HG03045 (cell line): Measurements from ENCODE around the gene SERPINA3.
"Not testable (repeated sequence)": the region's sequence is repeated elsewhere in the genome, so short reads cannot be mapped to it uniquely, and the experiment has no call there.

Experiments used
- ATAC-seq: cut with Tn5 transposase; IDR thresholded peaks from one replicate; pipeline ENCODE4 v1.9.1; 2021; ENCODE audit warnings: mild to moderate bottlenecking, moderate library complexity; ENCODE audit not compliant: unreplicated experiment

SERPINA3 gene

DNA sequence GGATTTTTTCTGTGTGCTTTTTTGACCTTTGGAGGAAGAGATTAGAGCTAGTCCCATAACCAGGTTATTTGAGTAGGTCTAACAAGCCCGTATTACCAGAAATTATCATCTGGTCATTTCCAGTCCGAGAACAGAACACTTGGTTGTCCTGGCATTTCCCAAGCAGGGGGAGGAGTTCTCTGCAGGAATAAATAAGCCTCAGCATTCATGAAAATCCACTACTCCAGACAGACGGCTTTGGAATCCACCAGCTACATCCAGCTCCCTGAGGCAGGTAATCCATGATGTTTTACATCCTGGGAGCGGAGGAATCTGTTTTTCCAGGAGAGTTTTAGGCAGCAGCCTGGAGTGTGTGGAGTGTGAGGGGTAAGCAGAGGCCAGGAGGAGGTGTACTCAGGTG, at the start of gene SERPINA3:
SERPINA3 (plus strand) TSS at position 218 of the 400 bp plus-strand sequence. CDS start 2,051 bp downstream, outside the sequence.
- no peak for ATAC-seq

DNA sequence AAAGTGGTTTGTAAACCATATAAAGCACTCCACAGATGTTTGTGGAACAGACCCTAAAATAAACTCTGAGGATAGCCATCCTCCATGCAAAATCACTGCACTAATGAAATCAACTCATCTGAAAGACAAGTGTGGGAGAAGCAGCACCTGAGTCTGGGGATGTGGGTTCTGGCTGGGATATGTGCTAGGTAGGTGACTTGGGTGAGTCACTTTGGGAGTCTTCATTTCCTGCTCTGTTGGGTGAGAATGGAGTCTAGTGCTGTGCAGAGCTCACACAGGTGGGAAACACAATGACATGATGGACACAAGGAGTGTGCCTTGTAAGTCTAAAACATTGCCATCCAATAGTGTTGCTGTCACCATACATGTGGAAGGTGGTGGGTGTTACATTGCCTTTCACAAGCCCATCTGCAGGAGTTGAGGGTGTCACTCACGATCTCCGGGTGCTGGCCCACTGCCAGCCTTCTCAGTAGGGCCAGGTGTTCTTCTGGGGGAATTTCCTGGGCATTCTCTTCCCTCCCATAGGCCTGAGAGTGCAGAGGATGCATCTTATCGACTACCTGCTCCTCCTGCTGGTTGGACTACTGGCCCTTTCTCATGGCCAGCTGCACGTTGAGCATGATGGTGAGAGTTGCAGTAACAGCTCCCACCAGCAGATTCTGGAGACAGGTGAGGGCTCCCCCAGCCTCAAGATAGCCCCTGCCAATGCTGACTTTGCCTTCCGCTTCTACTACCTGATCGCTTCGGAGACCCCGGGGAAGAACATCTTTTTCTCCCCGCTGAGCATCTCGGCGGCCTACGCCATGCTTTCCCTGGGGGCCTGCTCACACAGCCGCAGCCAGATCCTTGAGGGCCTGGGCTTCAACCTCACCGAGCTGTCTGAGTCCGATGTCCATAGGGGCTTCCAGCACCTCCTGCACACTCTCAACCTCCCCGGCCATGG, 49.0 kb upstream of the SERPINA3 start:
- ATAC-seq: no peak

DNA sequence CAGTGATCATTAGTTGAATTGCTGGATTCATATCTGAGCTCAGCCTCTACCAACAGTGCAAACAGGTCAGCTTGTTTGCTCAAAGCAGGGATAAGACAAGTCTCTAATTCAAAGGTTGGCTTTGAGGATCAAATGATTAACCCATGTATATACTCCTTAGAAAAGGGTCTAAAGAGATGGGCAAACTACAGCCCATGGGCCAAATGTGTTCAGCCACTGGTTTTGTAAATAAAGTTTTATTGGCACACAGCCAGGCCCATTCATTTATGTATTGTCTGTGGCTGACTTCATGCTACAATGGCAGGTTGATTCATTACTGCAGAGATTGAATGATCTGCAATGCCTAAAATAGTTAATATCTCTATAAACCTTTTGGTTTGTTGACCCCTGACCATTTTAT, 47.8 kb upstream of the SERPINA3 start:
- no peak for ATAC-seq

DNA sequence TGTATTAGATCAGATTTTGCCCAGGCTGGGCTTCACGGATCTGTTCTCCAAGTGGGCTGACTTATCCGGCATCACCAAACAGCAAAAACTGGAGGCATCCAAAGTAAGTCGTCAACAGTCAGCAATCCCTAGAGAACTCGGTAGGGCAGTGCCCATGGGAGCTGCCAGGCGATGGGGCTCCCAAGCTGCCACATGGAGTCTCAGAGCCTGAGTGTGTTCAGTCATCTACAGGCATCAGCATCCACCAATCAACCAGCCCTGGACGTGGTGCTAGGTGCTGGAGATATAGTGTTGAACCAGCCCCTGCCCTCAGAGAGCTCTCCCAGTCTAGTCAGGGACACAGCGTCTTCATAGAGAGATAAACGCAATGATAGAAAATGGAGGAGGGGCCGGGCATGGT, 44.0 kb upstream of the SERPINA3 start:
- ATAC-seq: no peak

DNA sequence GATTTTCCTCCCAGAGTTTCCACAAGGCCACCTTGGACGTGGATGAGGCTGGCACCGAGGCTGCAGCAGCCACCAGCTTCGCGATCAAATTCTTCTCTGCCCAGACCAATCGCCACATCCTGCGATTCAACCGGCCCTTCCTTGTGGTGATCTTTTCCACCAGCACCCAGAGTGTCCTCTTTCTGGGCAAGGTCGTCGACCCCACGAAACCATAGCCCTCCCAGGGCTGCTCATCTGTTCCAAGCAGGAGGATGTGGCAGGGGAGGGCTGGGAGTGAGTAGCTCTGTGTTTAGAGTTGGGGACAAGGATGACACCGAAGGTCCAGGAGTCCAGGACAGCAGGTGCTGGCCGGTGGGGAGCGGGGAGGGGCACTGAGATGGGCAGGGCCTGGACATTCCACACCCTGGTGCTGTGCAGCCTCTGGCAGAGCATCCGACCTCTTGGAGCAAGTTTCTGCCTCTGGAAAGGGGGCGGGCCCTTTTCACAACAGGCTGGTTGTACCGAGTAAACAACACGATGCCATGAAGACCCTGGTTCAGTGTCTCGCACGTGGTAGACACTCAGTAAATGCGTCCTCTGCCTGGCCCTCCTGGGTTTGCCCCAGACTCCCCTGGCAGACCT, 42.7 kb upstream of the SERPINA3 start:
- ATAC-seq: no peak

DNA sequence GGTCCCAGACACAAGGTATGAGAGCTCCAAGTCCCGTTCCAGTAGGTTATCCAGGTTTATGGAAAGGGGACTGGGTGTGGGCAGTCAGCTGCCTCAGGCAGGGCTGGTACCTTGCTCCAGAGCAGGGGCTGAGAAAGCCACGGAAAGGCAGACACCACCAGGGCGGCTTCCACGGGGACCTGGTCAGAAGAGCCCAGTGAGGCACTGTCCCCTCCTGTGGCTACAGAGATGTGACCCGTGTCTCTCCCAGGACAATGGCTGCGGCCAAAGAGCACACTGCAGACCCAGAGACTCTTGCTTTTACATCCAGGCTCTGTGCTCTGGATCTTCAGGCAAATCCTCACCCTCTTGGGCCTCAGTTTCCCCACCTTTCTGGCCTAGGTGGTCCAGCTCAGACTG, 42.2 kb upstream of the SERPINA3 start:
- ATAC-seq: no peak

DNA sequence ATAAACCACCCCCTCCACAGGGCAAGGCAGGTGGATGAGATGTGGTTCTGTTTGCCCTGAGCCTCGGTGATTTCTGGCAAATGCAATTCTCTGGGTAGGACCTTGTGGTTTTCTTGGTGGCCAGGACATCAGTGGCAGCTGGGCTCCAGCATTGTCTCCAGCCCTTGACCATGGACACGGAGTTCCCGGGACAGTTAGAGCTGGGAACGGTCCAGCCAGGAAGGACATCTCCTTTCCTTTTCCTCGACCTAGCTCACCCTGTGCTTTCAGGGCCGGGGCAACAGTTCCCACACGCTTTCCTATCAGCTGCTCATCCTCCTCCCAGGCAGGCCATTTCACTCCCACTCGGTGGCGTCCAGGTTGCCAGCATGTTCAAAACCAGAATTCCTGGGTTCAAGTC, 41.8 kb upstream of the SERPINA3 start:
- ATAC-seq: no peak

DNA sequence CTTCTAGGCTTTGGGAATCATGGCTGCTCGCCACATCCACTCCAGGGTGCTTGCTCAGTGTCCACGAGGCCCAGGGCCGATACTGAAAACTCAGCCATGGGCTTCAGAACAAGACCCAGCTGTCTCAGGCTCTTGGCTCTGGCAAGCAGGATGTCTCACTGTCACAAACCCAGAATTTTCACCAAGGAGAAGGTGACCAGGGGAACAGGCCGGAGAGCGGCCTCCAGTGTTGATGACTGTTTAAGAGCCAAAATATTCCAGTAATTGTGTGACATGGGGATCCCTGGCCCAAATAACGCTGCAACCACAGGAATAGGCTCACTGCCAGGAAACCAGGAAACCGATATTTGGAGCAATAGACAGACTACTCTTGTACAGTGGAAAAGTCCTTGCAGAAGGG, 40.8 kb upstream of the SERPINA3 start:
- ATAC-seq: no peak

DNA sequence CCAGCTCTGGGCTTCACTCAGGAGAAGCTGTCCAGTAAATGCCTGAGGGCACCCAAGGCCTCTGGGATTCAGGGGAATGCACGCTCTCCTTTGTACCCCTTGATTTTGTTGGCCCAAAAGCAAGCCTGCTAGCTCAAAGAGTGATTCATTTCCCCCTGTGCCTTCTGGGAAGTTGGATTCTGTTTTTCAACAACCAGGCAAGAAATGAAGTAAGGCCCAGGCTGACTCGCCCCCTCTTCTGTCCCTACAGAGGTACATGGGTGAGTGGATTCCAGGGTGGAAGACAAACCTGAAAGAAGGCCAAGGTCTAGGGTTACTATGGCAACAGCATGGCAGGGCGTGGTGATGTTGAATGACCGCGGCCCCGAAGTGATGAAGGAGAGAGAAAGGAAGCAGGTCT, 40.2 kb upstream of the SERPINA3 start:
- ATAC-seq: no peak

DNA sequence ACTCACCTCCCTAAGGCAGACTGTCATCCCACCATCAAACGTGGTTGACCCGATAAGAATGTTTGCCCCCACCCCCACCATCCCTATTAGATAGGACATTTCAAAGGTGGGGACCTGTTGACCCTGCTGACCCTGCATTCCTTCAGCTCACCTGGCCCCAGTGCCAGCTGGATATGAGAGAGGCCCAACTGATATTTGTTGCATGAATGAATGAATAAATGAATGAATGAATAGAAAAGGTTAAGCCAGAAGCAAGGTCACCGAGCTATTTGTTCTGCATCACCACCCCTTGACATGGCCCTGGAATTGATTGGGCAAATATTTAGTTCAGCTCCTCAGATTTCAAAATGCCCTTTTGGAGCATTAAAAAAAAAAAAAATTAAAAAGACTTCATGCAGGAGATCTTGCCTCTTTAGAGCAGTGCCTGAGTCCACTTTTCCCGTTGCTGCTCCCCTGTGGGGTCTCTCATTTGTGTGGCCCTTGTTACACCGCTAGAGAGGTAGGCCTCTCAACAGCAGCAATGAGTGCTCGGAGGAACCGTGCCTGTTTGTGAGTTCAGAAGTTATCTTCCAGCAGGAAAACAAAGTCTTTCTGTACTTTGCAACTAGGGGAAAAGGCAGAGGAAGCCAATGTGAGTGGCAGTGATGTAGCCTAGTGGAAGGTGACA, 39.4 kb upstream of the SERPINA3 start:
- ATAC-seq: no peak

DNA sequence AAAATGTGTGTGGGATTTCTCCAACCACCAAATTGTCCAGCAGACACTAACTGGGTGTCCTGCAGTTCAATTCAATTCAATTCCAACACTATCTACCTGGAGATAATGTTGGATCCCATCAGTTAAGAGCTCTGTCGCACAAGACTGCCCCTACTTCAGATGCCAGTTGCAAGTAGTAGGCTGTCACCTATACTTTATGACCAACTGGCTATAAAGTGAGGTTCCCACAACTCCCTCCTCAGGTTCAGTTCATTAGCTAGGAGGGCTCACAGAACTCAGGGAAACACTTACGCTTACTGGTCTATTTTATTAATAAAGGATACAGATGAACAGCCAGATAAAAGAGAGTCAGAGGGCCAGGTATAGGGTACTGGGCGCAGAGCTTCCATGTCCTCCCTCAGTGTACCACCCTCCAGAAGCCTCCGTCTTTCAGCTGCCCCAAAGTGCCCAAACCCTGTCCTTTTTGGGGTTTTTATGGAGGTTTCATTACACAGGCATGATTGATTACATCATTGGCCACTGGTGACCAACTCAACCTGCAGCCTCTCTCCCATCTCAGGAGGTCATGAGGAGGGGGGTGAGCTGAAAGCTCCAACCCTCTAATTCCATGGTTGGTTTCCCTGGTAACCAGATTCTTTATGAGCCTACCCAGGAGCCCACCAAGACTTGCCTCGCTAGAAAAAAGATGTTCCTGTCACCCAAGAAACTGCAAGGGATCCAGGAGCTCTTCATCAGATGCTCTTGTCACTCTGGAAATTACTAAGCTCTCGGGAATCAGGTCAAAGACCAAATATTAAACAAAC, 38.5 kb upstream of the SERPINA3 start:
- ATAC-seq: no peak

DNA sequence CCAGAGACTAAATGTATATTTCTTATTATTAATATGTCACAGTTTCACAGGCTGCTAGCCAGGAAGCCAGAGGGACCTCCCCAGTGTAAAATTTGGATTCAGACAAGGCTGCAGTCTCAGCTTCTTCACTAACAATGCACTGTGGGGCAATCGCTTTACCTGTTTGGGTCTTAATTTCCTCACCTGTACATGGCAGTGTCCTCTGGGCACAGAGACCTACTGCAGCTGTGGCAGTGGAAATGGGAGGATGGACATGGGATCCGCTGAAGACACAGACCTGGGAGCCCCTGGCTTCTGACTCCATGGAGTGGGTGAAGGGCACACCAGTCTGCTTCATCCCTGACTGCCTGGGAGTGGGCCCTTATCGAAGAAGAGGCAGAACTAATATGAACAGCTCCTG, 37.9 kb upstream of the SERPINA3 start:
- ATAC-seq: no peak

DNA sequence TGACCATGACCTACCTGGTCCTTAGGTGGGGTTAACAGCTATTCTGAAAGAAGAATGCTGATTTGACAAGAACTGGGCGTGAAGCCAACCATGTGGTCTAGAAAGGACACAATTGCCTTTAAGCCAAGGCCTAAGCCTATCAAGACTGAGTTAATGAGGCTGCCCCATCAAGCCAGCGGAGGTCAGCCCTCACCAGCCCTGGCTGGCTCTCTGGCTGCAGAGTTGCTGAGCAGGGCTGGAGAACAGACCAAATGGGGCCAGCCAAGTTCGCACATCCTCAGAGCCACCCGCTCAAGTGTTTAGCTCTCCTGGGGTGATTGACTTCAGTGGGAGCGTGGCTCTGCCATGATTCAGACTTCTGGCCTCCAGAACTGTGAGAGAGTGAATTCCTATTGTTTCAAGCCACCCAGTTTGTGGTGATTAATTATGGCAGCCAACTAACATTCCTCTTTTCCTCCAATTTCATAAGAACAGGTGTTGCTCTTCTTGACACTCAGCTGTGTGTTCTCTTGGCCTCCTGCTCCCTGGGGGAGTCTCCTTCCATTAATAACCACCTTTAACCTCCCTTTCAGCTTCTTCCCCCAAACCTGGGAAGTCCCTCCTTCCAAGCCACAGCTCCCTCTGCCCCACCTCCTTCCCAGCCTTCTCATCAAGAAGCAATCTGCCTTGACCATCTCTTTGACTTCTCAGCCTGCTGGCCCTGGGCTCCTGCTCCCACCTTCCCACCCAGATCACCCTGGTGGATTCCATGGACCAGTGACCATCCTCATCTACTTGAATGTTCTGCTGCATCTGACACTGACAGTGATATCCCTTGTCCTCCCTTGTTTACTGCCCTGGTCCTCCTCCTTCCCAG, 36.2 kb upstream of the SERPINA3 start:
- no peak for ATAC-seq

DNA sequence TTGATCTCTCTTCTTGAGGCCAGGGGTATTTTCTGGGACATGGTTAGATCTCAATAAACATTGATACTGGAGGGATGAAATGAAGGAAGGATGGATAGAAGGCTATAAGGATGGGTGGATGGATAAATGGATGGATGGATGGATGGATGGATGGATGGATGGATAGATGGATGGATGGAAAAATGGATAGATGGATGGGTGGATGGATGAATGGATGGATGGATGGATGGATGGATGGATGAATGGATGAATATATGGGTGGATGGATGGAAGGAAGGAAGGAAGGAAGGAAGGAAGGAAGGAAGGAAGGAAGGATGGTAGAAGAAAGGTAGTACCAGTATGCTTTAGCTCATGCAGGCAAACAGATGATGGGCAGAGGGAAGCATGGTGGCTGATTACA, 34.7 kb upstream of the SERPINA3 start:
- ATAC-seq: not testable (repeated sequence)

DNA sequence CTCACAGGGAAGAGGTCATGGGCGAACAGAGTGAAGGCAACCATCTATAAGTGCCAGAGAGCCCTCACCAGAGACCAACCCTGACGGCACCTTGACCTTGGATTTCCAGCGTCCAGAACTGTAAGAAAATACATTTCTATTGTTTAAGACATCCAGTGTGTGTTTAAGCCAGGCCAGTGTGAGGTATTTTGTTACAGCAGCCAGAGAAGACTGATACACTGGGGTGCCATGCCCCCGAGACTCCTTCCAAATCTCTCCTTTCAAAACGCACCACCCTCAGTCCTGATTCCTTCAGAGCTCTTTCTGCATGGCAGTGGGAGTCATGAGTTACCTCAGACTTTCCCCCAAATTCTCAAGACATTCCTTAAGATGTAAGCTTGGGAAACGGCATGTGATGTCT, 33.5 kb upstream of the SERPINA3 start:
- no peak for ATAC-seq

DNA sequence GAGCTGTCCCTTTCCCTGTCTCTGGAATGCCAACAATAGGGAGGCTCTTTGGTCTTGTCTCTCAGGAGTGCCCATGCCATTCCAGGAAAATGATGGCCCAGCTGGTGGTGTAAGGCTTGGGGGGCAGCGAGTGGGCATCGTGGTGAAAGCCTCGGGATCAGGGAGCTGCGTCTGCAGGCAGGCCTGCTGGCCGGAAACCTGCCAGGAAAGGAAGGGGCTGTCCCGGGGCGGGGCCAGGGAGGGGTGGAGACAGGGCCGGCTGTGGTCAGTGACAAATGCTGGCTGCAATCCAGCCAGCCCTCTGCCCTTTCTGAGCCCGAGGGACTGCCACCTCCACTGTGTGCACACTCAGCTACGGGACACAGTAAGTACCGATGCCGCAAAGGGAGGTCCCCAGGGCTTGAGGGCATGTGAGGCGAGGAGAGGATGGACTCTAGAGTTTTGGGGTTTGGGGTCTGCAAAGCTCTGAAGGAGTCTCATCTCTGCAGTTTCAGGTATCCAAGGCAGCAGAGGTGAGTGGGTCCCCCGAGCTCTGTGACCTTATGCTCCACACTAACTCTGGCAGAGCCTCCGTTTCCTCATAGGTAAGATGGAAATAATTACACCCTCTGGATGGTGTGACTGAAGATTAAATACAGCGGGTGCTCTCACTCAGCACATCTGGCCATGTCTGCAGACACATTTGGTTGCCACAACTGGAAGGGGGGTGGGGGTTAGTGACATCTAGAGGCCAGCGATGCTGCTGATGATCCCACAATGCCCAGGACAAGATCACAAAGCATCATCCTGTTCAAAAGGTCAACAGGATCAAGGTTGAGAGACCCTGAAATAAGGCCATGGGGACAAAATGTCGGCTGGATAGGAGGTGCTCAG, 30.8 kb upstream of the SERPINA3 start, which contains the start of gene SERPINA5:
SERPINA5 (plus strand) TSS at position 300 of the 873 bp plus-strand sequence. CDS start 5,937 bp downstream, outside the sequence.
- no peak for ATAC-seq

DNA sequence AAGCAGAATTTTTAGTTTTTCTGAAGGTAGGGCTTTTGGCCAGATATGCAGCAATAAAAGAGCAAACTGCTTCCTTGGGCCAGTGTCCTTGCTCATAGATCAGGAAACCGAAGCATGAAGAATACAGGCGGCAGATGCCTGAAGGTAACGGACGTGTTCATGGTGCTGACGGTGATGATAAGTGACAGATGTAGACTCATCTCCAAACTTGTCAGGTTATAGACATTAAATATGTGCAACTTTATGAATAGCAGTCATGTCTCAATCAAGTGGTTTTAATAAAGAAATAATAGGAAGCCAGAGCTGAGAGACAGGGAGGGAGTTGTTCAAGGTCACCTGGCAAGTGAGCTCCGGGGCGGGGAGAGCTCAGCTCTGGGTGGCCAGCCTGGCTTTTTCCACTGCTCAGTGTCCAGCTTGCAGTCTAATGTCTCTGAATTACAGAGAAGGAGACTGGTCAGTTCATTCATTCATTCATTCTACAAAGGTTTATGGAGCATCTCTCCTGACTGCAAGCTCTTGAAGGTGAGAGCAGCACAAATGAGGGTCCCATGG, 29.9 kb upstream of the SERPINA3 start:
- no peak for ATAC-seq

DNA sequence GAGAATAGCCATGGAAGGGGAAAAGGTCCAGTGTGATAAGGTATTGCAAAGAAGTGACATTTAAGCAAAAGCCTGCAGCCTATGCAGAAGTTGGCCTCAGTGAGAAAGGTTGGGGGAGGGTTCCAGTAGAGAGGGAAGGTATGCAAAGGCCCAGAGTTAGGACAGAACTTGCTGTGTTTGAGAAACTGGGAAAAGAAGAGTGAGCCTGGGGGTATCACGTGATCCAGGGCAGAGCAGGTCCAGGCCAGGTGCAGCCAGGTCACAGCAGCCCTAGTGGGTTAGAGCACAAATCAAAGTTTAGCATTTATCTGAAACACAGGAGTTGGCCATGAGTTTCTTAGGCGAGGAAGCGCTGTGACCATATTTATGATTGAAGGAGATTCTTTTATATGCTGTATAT, 29.3 kb upstream of the SERPINA3 start:
- ATAC-seq: no peak

DNA sequence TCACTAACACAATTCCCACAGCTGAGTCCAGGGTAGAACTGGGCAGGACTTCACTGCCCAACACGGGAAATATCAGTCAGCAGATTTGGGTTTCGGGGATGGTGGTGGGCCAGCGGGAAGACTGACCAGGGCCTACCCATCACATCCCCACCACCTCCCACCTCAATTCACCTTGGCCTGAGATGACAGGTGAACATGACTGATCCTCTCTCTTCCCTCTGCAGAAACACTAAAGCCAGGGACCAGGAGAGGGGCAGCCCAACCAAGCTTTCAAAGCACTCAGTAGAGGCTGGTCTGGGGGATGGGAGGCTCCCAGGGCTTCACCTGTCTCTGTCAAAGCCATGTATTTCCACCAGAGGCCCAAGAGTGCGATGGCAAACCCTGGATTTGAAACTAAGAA, 28.6 kb upstream of the SERPINA3 start:
- no peak for ATAC-seq
